Measurements from ENCODE around the gene PTPRE. TPM values are rescaled to one million over a fixed set of nuclear protein-coding genes. Genes with fewer than 3 reads are reported as not detected.

The PTPRE gene
- total and polyA plus RNA-seq, 9 donors: 2.1 to 15.5 (median 6.9) TPM

GRCh38 chr10:127867805-127868204 is 39.1 kb upstream of the PTPRE start:
- Histone ChIP-seq H3K4me3 (no peak overlapping the region), H3K4me1 (ENCODE audit: insufficient read depth) (peaks cover 5% of the 10 kb centered on the region), H3K9me3 (no peaks in the 10 kb centered on the region), H3K27ac (no peak overlapping the region), H3K36me3 (no peaks in the 10 kb centered on the region), H3K27me3 (no peaks in the 10 kb centered on the region)
- DNase-seq: no peak
- intact Hi-C loops (cut with DNase I): no loop called here
- TF ChIP-seq POLR2A (IDR thresholded peaks at IDR 0.05): no peak
- no peak for TF ChIP-seq EP300 (IDR thresholded peaks at IDR 0.05)
- no peak for TF ChIP-seq CTCF (IDR thresholded peaks at IDR 0.05)
- 76 to 82% (median 77%) methylated on average over 1 of the region's 1 CpG for WGBS, 3 donors

GRCh38 chr10:127869329-127869728 is 37.6 kb upstream of the PTPRE start:
- Histone ChIP-seq H3K4me1 (ENCODE audit: insufficient read depth) (peaks cover 5% of the 10 kb centered on the region), H3K36me3 (no peaks in the 10 kb centered on the region), H3K27me3 (no peaks in the 10 kb centered on the region), H3K27ac (no peak overlapping the region), H3K4me3 (no peak overlapping the region), H3K9me3 (no peaks in the 10 kb centered on the region)
- intact Hi-C loops (cut with DNase I): no loop called here
- no peak for DNase-seq
- TF ChIP-seq CTCF (IDR thresholded peaks at IDR 0.05) (no peak), EP300 (IDR thresholded peaks at IDR 0.05) (no peak), POLR2A (IDR thresholded peaks at IDR 0.05) (no peak)

- DNase-seq: no peak
- H3K9me3 ChIP-seq: no peaks in the 10 kb centered on the region
- no peaks in the 10 kb centered on the region for H3K27me3 ChIP-seq
- no peak overlapping the region for H3K27ac ChIP-seq
- no peaks in the 10 kb centered on the region for H3K36me3 ChIP-seq
- TF ChIP-seq CTCF (IDR thresholded peaks at IDR 0.05) (no peak), POLR2A (IDR thresholded peaks at IDR 0.05) (no peak), EP300 (IDR thresholded peaks at IDR 0.05) (no peak)
- intact Hi-C loops (cut with DNase I): no loop called here
- H3K4me1 ChIP-seq (ENCODE audit: insufficient read depth): peaks cover 5% of the 10 kb centered on the region
- no peak overlapping the region for H3K4me3 ChIP-seq
- 36 to 48% (median 47%) methylated on average over 7 of the region's 7 CpGs for WGBS, 3 donors
These were observed 35.3 kb upstream of the PTPRE start for GRCh38 chr10:127871631-127872010.

GRCh38 chr10:127872011-127872761 is 34.7 kb upstream of the PTPRE start:
- Histone ChIP-seq H3K4me3 (no peak overlapping the region), H3K27ac (no peak overlapping the region), H3K36me3 (no peaks in the 10 kb centered on the region), H3K4me1 (ENCODE audit: insufficient read depth) (peaks cover 5% of the 10 kb centered on the region), H3K9me3 (no peaks in the 10 kb centered on the region), H3K27me3 (no peaks in the 10 kb centered on the region)
- 8 to 17% (median 12%) methylated on average over 23 of the region's 23 CpGs for WGBS, 3 donors
- no peak for TF ChIP-seq CTCF (IDR thresholded peaks at IDR 0.05)
- no peak for TF ChIP-seq EP300 (IDR thresholded peaks at IDR 0.05)
- TF ChIP-seq POLR2A (IDR thresholded peaks at IDR 0.05): no peak
- peak; percentile 55 to 80 (median 64) for DNase-seq
- intact Hi-C loops (cut with DNase I): no loop called here
